K562 (cell line): ENCODE results near the gene PDZD8. TPM values are rescaled to one million over a fixed set of nuclear protein-coding genes. Genes with fewer than 3 reads are reported as not detected.

Experiments used
- ATAC-seq: fragments of 200-7000 bp; cut with Tn5 transposase; 3 replicates; pipeline ENCODE4 v1.9.1; 2020; ENCODE audit warnings: moderate library complexity
- BruUV-seq: library from RNA; stranded (reverse); fragments of 400-500 nt; replicated peaks from 2 replicates; lab custom pipeline; 2021; lab: Mats Ljungman, UMichigan
- CTCF ChIA-PET: fragments of 300-600 bp; formaldehyde crosslinking; extraction: SDS; loops from one replicate; lab custom pipeline; 2021; ENCODE audit warnings: low intra/inter-chr PET ratio; lab: Yijun Ruan, JAX
- POLR2A ChIA-PET: fragments of 300-600, 350-650 bp; sonication (Branson Sonifier 250); formaldehyde crosslinking; extraction: SDS; loops from one replicate; lab custom pipeline; 2021; ENCODE audit warnings: antibody characterized with exemption, inconsistent platforms; lab: Yijun Ruan, JAX
- DNase-seq, 4 experiments: peaks; one replicate each; pipeline versions ENCODE4 v3.0.0 to v3.0.0-alpha.2; 2011 to 2018; ENCODE audit warnings: low spot score in 3 of 4, mixed read lengths in 3 of 4; ENCODE audit errors: extremely low read depth in 1 of 4
- FAIRE-seq: peaks from 2 replicates; lab custom pipeline; 2011; peaks lifted over from hg19 to GRCh38; lab: Jason Lieb, UNC
- H2AFZ ChIP-seq: 2 replicates; pipeline ENCODE4 v1.6.0; 2011; ENCODE audit warnings: low read depth, low read length, control low read depth, inconsistent platforms
- H3K27ac ChIP-seq: fragments of 200-600 bp; 3 replicates; pipeline ENCODE4 v1.8.0; 2011; ENCODE audit warnings: low read depth, mild to moderate bottlenecking, control low read depth, inconsistent platforms, low read length, moderate library complexity, mixed read lengths; ENCODE audit errors: extremely low read depth
- H3K27me3 ChIP-seq, 2 experiments: fragments of 300-600 bp in 1 of 2; 2 replicates in 1 of 2; 3 replicates in 1 of 2; pipeline versions ENCODE4 v1.6.0 to v1.8.0; 2011; ENCODE audit warnings: inconsistent platforms in 2 of 2, low read length in 2 of 2, mild to moderate bottlenecking in 1 of 2, mixed read lengths in 1 of 2, moderate library complexity in 1 of 2; ENCODE audit not compliant: control insufficient read depth in 2 of 2, insufficient read depth in 2 of 2
- H3K36me3 ChIP-seq: fragments of 300-600 bp; 3 replicates; pipeline ENCODE4 v1.8.0; 2011; ENCODE audit warnings: mild to moderate bottlenecking, low read length, inconsistent platforms; ENCODE audit not compliant: control insufficient read depth, insufficient read depth
- H3K4me1 ChIP-seq, 2 experiments: fragments of 200-600 bp in 1 of 2; replicated peaks in 1 of 2; 2 replicates in 1 of 2; 3 replicates in 1 of 2; pipeline versions ENCODE4 v1.5.1 to v1.8.0; 2011; ENCODE audit warnings: inconsistent platforms in 2 of 2, low read length in 2 of 2, mild to moderate bottlenecking in 1 of 2, mixed read lengths in 1 of 2, moderate library complexity in 1 of 2; ENCODE audit not compliant: control insufficient read depth in 2 of 2, insufficient read depth in 2 of 2
- H3K4me2 ChIP-seq: 2 replicates; pipeline ENCODE4 v1.6.1; 2011; ENCODE audit warnings: low read length, control low read depth, inconsistent platforms, mixed read lengths; ENCODE audit not compliant: insufficient read depth
- H3K4me3 ChIP-seq: fragments of 200-600 bp; sonication (generic), shearing (Covaris generic); 2 replicates; pipeline ENCODE4 v1.5.1; 2016; ENCODE audit warnings: control low read depth, inconsistent platforms
- H3K79me2 ChIP-seq: fragments of 200-600 bp; 3 replicates; pipeline ENCODE4 v1.8.0; 2011; ENCODE audit warnings: low read length, inconsistent platforms; ENCODE audit not compliant: control insufficient read depth, insufficient read depth
- H3K9ac ChIP-seq, 2 experiments: 2 replicates each; pipeline versions ENCODE4 v1.6.0 to v1.6.1; 2011; ENCODE audit warnings: low read depth in 2 of 2, low read length in 2 of 2, control low read depth in 1 of 2, inconsistent platforms in 1 of 2, mild to moderate bottlenecking in 1 of 2, mixed read lengths in 1 of 2; ENCODE audit not compliant: insufficient read depth in 1 of 2
- H3K9me1 ChIP-seq: one replicate; pipeline ENCODE4 v1.6.0; 2011; ENCODE audit warnings: inconsistent platforms, mild to moderate bottlenecking, low read length, moderate library complexity; ENCODE audit not compliant: control insufficient read depth, insufficient read depth
- H3K9me3 ChIP-seq: replicated peaks from 2 replicates; pipeline ENCODE4 v1.5.1; 2011; ENCODE audit warnings: low read depth, low read length, inconsistent platforms; ENCODE audit not compliant: control insufficient read depth, insufficient read depth
- H4K20me1 ChIP-seq: replicated peaks from 2 replicates; pipeline ENCODE4 v1.6.1; 2011; ENCODE audit warnings: low read length, inconsistent platforms, mixed read lengths; ENCODE audit not compliant: control insufficient read depth, insufficient read depth
- ARID3B ChIP-seq: fragments of 250-450 bp; sonication (Bioruptor Pico); IDR thresholded peaks from 2 replicates; pipeline ENCODE4 v1.4.0; 2020; ENCODE audit warnings: borderline replicate concordance
- ETV5 ChIP-seq: sonication (generic); formaldehyde crosslinking; IDR thresholded peaks from 2 replicates; pipeline ENCODE4 v1.4.0; 2020; ENCODE audit warnings: low read depth, mild to moderate bottlenecking, missing genetic modification reagents
- GABPA ChIP-seq: fragments of 200-800 bp; sonication (Bioruptor generic); conservative IDR thresholded peaks from 2 replicates; pipeline ENCODE4 v1.6.1; 2016; ENCODE audit warnings: low read depth, missing genetic modification characterization, missing compliant biosample characterization
- MYC ChIP-seq, 2 experiments: fragments of 250-450 bp in 1 of 2; sonication (Bioruptor Pico) in 1 of 2; IDR thresholded peaks; 2 replicates each; pipeline versions ENCODE4 v1.5.1 to v1.6.1; 2012 to 2021; ENCODE audit warnings: low read depth in 2 of 2, borderline replicate concordance in 1 of 2, improper control_type of control experiment in 1 of 2, low read length in 1 of 2, mild to moderate bottlenecking in 1 of 2, moderate library complexity in 1 of 2
- TBP ChIP-seq: optimal IDR thresholded peaks from 2 replicates; pipeline ENCODE3; 2011; ENCODE audit warnings: low read depth, low read length, improper control_type of control experiment
- ZBTB40 ChIP-seq, 2 experiments: fragments of 450-650 bp in 1 of 2; sonication (generic) in 1 of 2; formaldehyde crosslinking in 1 of 2; IDR thresholded peaks; 2 replicates each; pipeline versions ENCODE4 v1.7.1 to v1.9.0; 2016 to 2022; ENCODE audit warnings: inconsistent platforms in 1 of 2, mild to moderate bottlenecking in 1 of 2, missing genetic modification reagents in 1 of 2
- ZNF408 ChIP-seq: fragments of 250-450 bp; sonication (Bioruptor Pico); IDR thresholded peaks from 2 replicates; pipeline ENCODE4 v1.4.0; 2020; ENCODE audit warnings: low read depth, mild to moderate bottlenecking, moderate library complexity
- ZNF778 ChIP-seq: fragments of 450-650 bp; formaldehyde crosslinking; IDR thresholded peaks from 2 replicates; pipeline ENCODE4 v1.4.0; 2020; ENCODE audit warnings: mild to moderate bottlenecking, moderate library complexity
- WGBS: fragments of 100-300 bp; shearing (Covaris generic); methylation state at CpG from one replicate; pipeline ENCODE4 v1.1.6; 2016; ENCODE audit warnings: low coverage, mixed read lengths; ENCODE audit not compliant: insufficient coverage; ENCODE audit errors: missing lambda C conversion rate; 5-methylcytosine and 5-hydroxymethylcytosine counted together
- in situ Hi-C: fragments of 300-500 bp; cut with MboI; formaldehyde crosslinking; loops from 4 replicates; pipeline ENCODE4 v1.15.0; 2018; ENCODE audit warnings: inconsistent platforms, mixed read lengths
- intact Hi-C: fragments of 100-400 bp; cut with micrococcal nuclease; formaldehyde crosslinking; loops from 2 replicates; pipeline ENCODE4 v1.14.2; 2022
- polyA plus RNA-seq, 8 experiments: library from polyadenylated mRNA; depleted of rRNA in 4 of 8; stranded (reverse) in 5 of 8; unstranded in 3 of 8; fragments of >200 nt; fragmentation: Nextera tagmentation in 2 of 8; fragmentation: Illumina TruSeq in 1 of 8; extraction: Ambion mirVana in 2 of 8; extraction: Trizol in 1 of 8; gene quantifications; 2 replicates each; pipeline versions ENCODE4 v1.2.1 to v1.2.3, GENCODE V29; 2011 to 2014; ENCODE audit warnings: inconsistent platforms in 1 of 8, missing spikeins in 1 of 8
- total RNA-seq, 7 experiments: library from RNA; depleted of rRNA in 6 of 7; stranded (reverse); fragments of >200 nt in 6 of 7; fragmentation: Illumina TruSeq in 2 of 7; extraction: Trizol in 2 of 7; gene quantifications; 2 replicates each; pipeline versions ENCODE4 v1.2.1 to v1.2.3, GENCODE V29; 2011 to 2021; ENCODE audit warnings: low replicate concordance in 1 of 7

PDZD8 gene
- total and polyA plus RNA-seq, 9 of the 15 experiments (the other 6 are each of a cell fraction or from before 2014, with no cell fraction given) = 5.5 to 53.4 (median 36.8) TPM

GRCh38 chr10:117408436-117409384 is 33.5 kb upstream of the PDZD8 start:
- Histone ChIP-seq H3K4me2 (peak overlapping the region; percentile 55), H3K4me1 (peaks cover 26 to 68% of the 10 kb centered on the region in 2 experiments), H3K27ac (peak overlapping the region; percentile 89), H3K79me2 (0 out of 3 replicates have a peak, but pooled peaks cover 5% of the 10 kb centered on the region), H3K4me3 (no peak overlapping the region), H3K9ac (peak overlapping the region; percentile 38 to 59; a peak in 3 of 4 replicates), H3K9me3 (no peaks in the 10 kb centered on the region), H2AFZ (peak overlapping the region; percentile 68), H3K36me3 (no peaks in the 10 kb centered on the region), H4K20me1 (no peaks in the 10 kb centered on the region), H3K27me3 (no peaks in the 10 kb centered on the region), H3K9me1 (no peaks in the 10 kb centered on the region)
- in situ Hi-C loops = no loop called here
- POLR2A ChIA-PET = interaction anchor here (0.5 to 1.3 kb wide), 7 partner anchors 9 to 63 kb away, joined by 3 to 4 read pairs (median 3); no protein-coding TSS in a partner anchor
- ATAC-seq (peak; percentile 35), FAIRE-seq (peak; percentile 83), DNase-seq (peak in 2 of 4 experiments; percentile 52 to 77)
- no TSS peak for BruUV-seq
- WGBS = 0% methylated on average over 4 of the region's 5 CpGs
- CTCF ChIA-PET = no interaction called here
- intact Hi-C loops = loop anchor here (2.0 kb wide), 1 partner anchor 34 kb away; the partner anchor contains the start of gene PDZD8
- TF ChIP-seq TBP (no peak), MYC (IDR thresholded peaks at IDR 0.05; ENCODE audit: low read depth, low read length) (0 out of 2 replicates have a peak, but pooled peaks have one; percentile 44), MYC (CRISPR knock-in tag; IDR thresholded peaks at IDR 0.05; ENCODE audit: borderline replicate concordance, low read depth) (no peak), ARID3B (CRISPR knock-in tag) (no peak), ZBTB40 (IDR thresholded peaks at IDR 0.05) (no peak), ZBTB40 (CRISPR knock-in tag; IDR thresholded peaks at IDR 0.05) (no peak), ZNF408 (CRISPR knock-in tag) (no peak), ZNF778 (CRISPR knock-in tag) (no peak), GABPA (tag) (peak; percentile 27), ETV5 (CRISPR knock-in tag) (peak; percentile 76)
